BE2C (cell line): ENCODE data around the gene SPHK2.
A peak's percentile ranks its signal among the peaks of the same experiment; 100 is the strongest.
"Not testable (repeated sequence)": the region's sequence is repeated elsewhere in the genome, so short reads cannot be mapped to it uniquely, and the experiment has no call there.

ENCODE experiments used
- DNase-seq: peaks from one replicate; pipeline ENCODE4 v3.0.0-alpha.2; 2020
- H3K27me3 ChIP-seq: fragments of 250-450 bp; sonication (Bioruptor Pico); 2 replicates; pipeline ENCODE4 v1.5.1; 2020; ENCODE audit warnings: mild to moderate bottlenecking
- H3K36me3 ChIP-seq: fragments of 250-450 bp; sonication (Bioruptor Pico); 2 replicates; pipeline ENCODE4 v1.5.1; 2020; ENCODE audit warnings: mild to moderate bottlenecking
- H3K4me1 ChIP-seq: fragments of 250-450 bp; sonication (Bioruptor Pico); 2 replicates; pipeline ENCODE4 v1.5.1; 2020
- H3K4me3 ChIP-seq: 2 replicates; pipeline ENCODE4 v1.5.1; 2011; ENCODE audit warnings: low read depth, low read length
- H3K9me3 ChIP-seq: fragments of 250-450 bp; sonication (Bioruptor Pico); 2 replicates; pipeline ENCODE4 v1.5.1; 2020
- CTCF ChIP-seq: IDR thresholded peaks from 2 replicates; pipeline ENCODE4 v1.5.1; 2012; ENCODE audit warnings: mild to moderate bottlenecking, low read depth, low read length

The SPHK2 gene

GRCh38 chr19:48650974-48651682 is 31.8 kb downstream of the SPHK2 start:
- no peak for DNase-seq
- TF ChIP-seq CTCF, result no peak
- Histone ChIP-seq H3K4me1 (no peaks in the 10 kb centered on the region; the same call in 1 of the 2 replicates), H3K9me3 (no peaks in the 10 kb centered on the region), H3K27me3 (no peaks in the 10 kb centered on the region), H3K36me3 (no peaks in the 10 kb centered on the region), H3K4me3 (no peak overlapping the region)

DNA sequence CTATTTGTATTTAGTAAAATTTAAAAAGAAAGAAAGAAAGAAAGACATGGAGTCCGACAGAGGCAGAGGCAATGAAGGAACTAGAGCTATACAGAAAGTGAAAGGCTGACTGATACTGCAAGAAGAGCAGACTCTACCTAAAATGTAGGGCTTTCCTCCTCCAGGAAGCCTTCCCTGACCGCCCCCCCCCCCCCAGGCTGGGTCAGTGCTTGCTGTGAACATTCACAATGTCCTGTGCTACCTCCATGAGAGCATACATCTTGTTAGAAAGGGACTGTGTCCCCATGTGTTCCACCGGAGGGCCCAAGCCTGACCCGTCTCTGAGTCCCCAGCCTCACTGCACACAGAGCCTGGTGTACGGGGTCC is 32.4 kb downstream of the SPHK2 start:
- Histone ChIP-seq H3K27me3 (no peaks in the 10 kb centered on the region), H3K4me3 (no peak overlapping the region), H3K4me1 (no peaks in the 10 kb centered on the region; the same call in 1 of the 2 replicates), H3K36me3 (no peaks in the 10 kb centered on the region), H3K9me3 (no peaks in the 10 kb centered on the region)
- no peak for DNase-seq
- no peak for TF ChIP-seq CTCF

GRCh38 chr19:48654299-48655059 is 35.2 kb downstream of the SPHK2 start:
- Histone ChIP-seq H3K36me3 (no peaks in the 10 kb centered on the region), H3K4me1 (no peaks in the 10 kb centered on the region; the same call in 1 of the 2 replicates), H3K9me3 (no peaks in the 10 kb centered on the region), H3K4me3 (no peak overlapping the region), H3K27me3 (no peaks in the 10 kb centered on the region)
- peak; percentile 75 for DNase-seq
- TF ChIP-seq CTCF, result no peak

DNA sequence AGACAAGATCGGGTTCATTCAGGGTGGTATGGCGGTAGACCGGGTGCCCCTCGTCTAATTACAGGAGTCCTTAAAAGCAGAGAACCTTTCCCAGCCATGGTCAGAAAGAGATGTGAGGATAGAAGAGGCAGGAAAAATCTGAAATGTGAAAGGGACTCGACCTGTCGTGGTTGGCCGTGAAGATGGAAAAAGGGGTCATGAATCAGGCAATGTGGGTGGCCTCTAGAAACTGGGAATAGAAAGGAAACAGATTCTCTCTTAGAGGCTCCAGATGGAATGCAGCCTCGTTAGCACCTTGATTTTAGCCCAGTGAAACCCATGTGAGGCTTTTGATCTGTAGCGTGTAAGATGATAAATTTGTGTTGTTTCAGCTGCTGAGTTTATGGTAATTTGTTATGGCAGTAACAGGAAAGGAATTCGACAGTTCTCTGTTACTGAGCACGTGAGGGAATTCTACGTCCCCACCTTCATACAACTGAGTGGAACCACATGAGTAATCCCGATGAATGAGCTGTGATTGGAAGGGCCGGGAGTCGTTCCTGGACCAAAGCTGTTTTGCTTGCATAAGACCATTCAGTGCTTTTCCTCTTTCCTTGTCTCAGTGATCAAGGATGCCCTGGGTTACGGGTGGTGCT is 37.7 kb downstream of the SPHK2 start:
- Histone ChIP-seq H3K36me3 (no peaks in the 10 kb centered on the region), H3K27me3 (no peaks in the 10 kb centered on the region), H3K4me1 (no peaks in the 10 kb centered on the region; the same call in 1 of the 2 replicates), H3K4me3 (no peak overlapping the region), H3K9me3 (no peaks in the 10 kb centered on the region)
- DNase-seq, result no peak
- TF ChIP-seq CTCF, result no peak

DNA sequence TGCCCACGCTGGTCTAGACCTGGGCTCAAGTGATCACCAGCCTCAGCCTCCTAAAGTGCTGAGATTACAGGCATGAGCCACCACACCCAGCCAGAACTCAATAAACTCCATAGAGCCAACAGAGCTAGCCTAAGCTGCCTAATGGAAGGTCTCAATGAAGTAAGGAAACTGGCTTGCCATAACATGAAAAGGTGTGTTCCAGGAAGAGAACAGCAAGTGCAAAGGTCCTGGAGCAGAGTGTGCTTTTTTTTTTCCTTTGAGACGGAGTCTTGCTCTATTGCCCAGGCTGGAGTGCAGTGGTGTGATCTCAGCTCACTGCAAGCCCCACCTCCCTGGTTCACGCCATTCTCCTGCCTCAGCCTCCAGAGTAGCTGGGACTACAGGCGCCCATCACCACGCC is 38.5 kb downstream of the SPHK2 start:
- not testable (repeated sequence) for DNase-seq, H3K36me3 ChIP-seq, H3K4me3 ChIP-seq, H3K9me3 ChIP-seq, H3K27me3 ChIP-seq, H3K4me1 ChIP-seq

- no peak for DNase-seq
- Histone ChIP-seq H3K36me3 (no peaks in the 10 kb centered on the region), H3K4me3 (no peak overlapping the region), H3K4me1 (no peaks in the 10 kb centered on the region; the same call in 1 of the 2 replicates), H3K9me3 (no peaks in the 10 kb centered on the region), H3K27me3 (no peaks in the 10 kb centered on the region)
- no peak for TF ChIP-seq CTCF
Measured at GRCh38 chr19:48658483-48658882, 39.2 kb downstream of the SPHK2 start.
